Motor neuron (in vitro differentiated cells): ENCODE results near the gene CD47. TPM values are rescaled to one million over a fixed set of nuclear protein-coding genes. Genes with fewer than 3 reads are reported as not detected.

ENCODE experiments used
- ATAC-seq, 8 experiments: fragments of 200-7000 bp; cut with Tn5 transposase; replicated peaks in 6 of 8; 2 replicates each; pipeline ENCODE4 v1.8.0; 2021; ENCODE audit warnings: mild to moderate bottlenecking in 8 of 8, moderate library complexity in 8 of 8
- H3K27ac ChIP-seq, 2 donors: fragments of 250-450 bp; sonication (Bioruptor Pico); 2 replicates each; pipeline ENCODE4 v1.9.0; 2021; ENCODE audit warnings: antibody characterized with exemption in 2 of 2, mild to moderate bottlenecking in 2 of 2, moderate library complexity in 1 of 2
- H3K4me1 ChIP-seq, 2 donors: fragments of 250-450 bp; sonication (Bioruptor Pico); replicated peaks in 1 of 2; 2 replicates each; pipeline ENCODE4 v1.6.1; 2021; ENCODE audit warnings: antibody characterized with exemption in 2 of 2, mild to moderate bottlenecking in 2 of 2, moderate library complexity in 1 of 2
- H3K4me3 ChIP-seq, 5 donors: fragments of 250-450 bp; sonication (Bioruptor Pico); 2 replicates each; pipeline ENCODE4 v1.9.0; 2021; ENCODE audit warnings: antibody characterized with exemption in 5 of 5, mild to moderate bottlenecking in 5 of 5, moderate library complexity in 4 of 5
- WGBS, 10 experiments: fragments of 450-650 bp; shearing (Covaris generic); methylation state at CpG; one replicate each; pipeline ENCODE4 v1.0.0; 2022; 5-methylcytosine and 5-hydroxymethylcytosine counted together
- in situ Hi-C, 9 experiments: fragments of 400-800 bp; cut with MboI; loops; one replicate each; pipeline ENCODE4 v1.15.0; 2021; ENCODE audit warnings: low sequenced_read_pairs in 9 of 9, low pct_unique_long_range_greater_than_20kb in 2 of 9; ENCODE audit not compliant: unreplicated experiment in 9 of 9
- total RNA-seq, 8 experiments: library from RNA; unstranded; fragments of 300-600 nt; gene quantifications; 2 replicates each; pipeline versions ENCODE4 v1.2.3 to v1.2.4, GENCODE V29; 2022

Gene CD47
- total RNA-seq, 8 experiments from 2014 or later: 29.5 to 184 (median 77.9) TPM

- Histone ChIP-seq H3K4me1 (no peaks in the 10 kb centered on the region), H3K4me3 (no peak overlapping the region), H3K27ac (no peak overlapping the region)
- WGBS, 10 experiments: 60 to 100% (median 100%) methylated on average over 1 to 2 of the region's 2 CpGs; no CpG with 5 or more reads in 1 of the 10 experiments
- in situ Hi-C loops: no loop called here
- ATAC-seq: no peak
Measured at GRCh38 chr3:108076564-108076963, 14.3 kb downstream of the CD47 start.

GRCh38 chr3:108073764-108074431 lies 16.9 kb downstream of the CD47 start:
- WGBS, 10 experiments: 0 to 98% (median 75%) methylated on average over 1 to 4 of the region's 5 CpGs
- in situ Hi-C loops: no loop called here
- Histone ChIP-seq H3K4me1 (no peaks in the 10 kb centered on the region), H3K27ac (no peak overlapping the region), H3K4me3 (no peak overlapping the region)
- peak in 2 of 8 experiments; percentile 63 to 66 for ATAC-seq

- in situ Hi-C loops: no loop called here
- H3K4me3 ChIP-seq: no peak overlapping the region
- no peak overlapping the region for H3K27ac ChIP-seq
- H3K4me1 ChIP-seq: no peaks in the 10 kb centered on the region
- 43 to 100% (median 90%) methylated on average over 1 to 3 of the region's 3 CpGs; no CpG with 5 or more reads in 2 of the 10 experiments for WGBS, 10 experiments
- ATAC-seq: peak in 1 of 8 experiments; percentile 56
Measured at GRCh38 chr3:108071368-108071767, 19.5 kb downstream of the CD47 start.

GRCh38 chr3:108070356-108070755 lies 20.5 kb downstream of the CD47 start:
- no peak overlapping the region for H3K27ac ChIP-seq
- H3K4me3 ChIP-seq: no peak overlapping the region
- in situ Hi-C loops: no loop called here
- no peaks in the 10 kb centered on the region for H3K4me1 ChIP-seq
- 50 to 86% (median 79%) methylated on average over 2 to 6 of the region's 6 CpGs for WGBS, 10 experiments
- no peak for ATAC-seq

- 83 to 100% (median 85%) methylated on average over 1 of the region's 1 CpG; no CpG with 5 or more reads in 6 of the 10 experiments for WGBS, 10 experiments
- H3K4me1 ChIP-seq: no peaks in the 10 kb centered on the region
- H3K4me3 ChIP-seq: no peak overlapping the region
- no peak for ATAC-seq
- in situ Hi-C loops: no loop called here
- no peak overlapping the region for H3K27ac ChIP-seq
Measured at GRCh38 chr3:108067768-108068167, 23.1 kb downstream of the CD47 start.

- in situ Hi-C loops: no loop called here
- no peak for ATAC-seq
- no peaks in the 10 kb centered on the region for H3K4me1 ChIP-seq
- H3K27ac ChIP-seq: no peak overlapping the region
- no peak overlapping the region for H3K4me3 ChIP-seq
Measured at GRCh38 chr3:108065096-108065495, 25.7 kb downstream of the CD47 start.

GRCh38 chr3:108064293-108064887 lies 26.4 kb downstream of the CD47 start:
- H3K4me3 ChIP-seq: no peak overlapping the region
- in situ Hi-C loops: no loop called here
- H3K4me1 ChIP-seq: no peaks in the 10 kb centered on the region
- no peak overlapping the region for H3K27ac ChIP-seq
- WGBS, 10 experiments: 100% methylated on average over 1 of the region's 1 CpG; no CpG with 5 or more reads in 6 of the 10 experiments
- ATAC-seq: peak in 1 of 8 experiments; percentile 58

- in situ Hi-C loops: no loop called here
- no peak for ATAC-seq
Measured at GRCh38 chr3:108062051-108062450, 28.8 kb downstream of the CD47 start.

GRCh38 chr3:108060331-108060730 lies 30.5 kb downstream of the CD47 start:
- H3K4me3 ChIP-seq: no peak overlapping the region
- ATAC-seq: peak in 2 of 8 experiments; percentile 31 to 51
- WGBS, 10 experiments: 79 to 100% (median 93%) methylated on average over 1 to 3 of the region's 3 CpGs; no CpG with 5 or more reads in 2 of the 10 experiments
- no peaks in the 10 kb centered on the region for H3K4me1 ChIP-seq
- no peak overlapping the region for H3K27ac ChIP-seq
- in situ Hi-C loops: no loop called here

More at GRCh38 chr3:108062051-108062450, 28.8 kb downstream of the CD47 start:
- H3K27ac ChIP-seq: no peak overlapping the region
- WGBS, 10 experiments: 67 to 100% (median 100%) methylated on average over 1 of the region's 1 CpG; no CpG with 5 or more reads in 1 of the 10 experiments
- H3K4me3 ChIP-seq: no peak overlapping the region
- no peaks in the 10 kb centered on the region for H3K4me1 ChIP-seq

- WGBS, 10 experiments: 80 to 100% (median 100%) methylated on average over 1 to 3 of the region's 3 CpGs; no CpG with 5 or more reads in 1 of the 10 experiments
- in situ Hi-C loops: no loop called here
- ATAC-seq: no peak
- no peaks in the 10 kb centered on the region for H3K4me1 ChIP-seq
- H3K27ac ChIP-seq: no peak overlapping the region
- H3K4me3 ChIP-seq: no peak overlapping the region
Measured at GRCh38 chr3:108055931-108056330, 34.9 kb downstream of the CD47 start.

- in situ Hi-C loops: no loop called here
- no peak overlapping the region for H3K27ac ChIP-seq
- ATAC-seq: no peak
- no peak overlapping the region for H3K4me3 ChIP-seq
- H3K4me1 ChIP-seq: no peaks in the 10 kb centered on the region
- 75 to 100% (median 89%) methylated on average over 2 of the region's 2 CpGs for WGBS, 10 experiments
Measured at GRCh38 chr3:108054935-108055334, 35.9 kb downstream of the CD47 start.

- H3K4me1 ChIP-seq: no peaks in the 10 kb centered on the region
- H3K4me3 ChIP-seq: no peak overlapping the region
- in situ Hi-C loops: no loop called here
- no peak overlapping the region for H3K27ac ChIP-seq
- peak in 2 of 8 experiments; percentile 36 to 60 for ATAC-seq
- 80 to 100% (median 90%) methylated on average over 1 to 2 of the region's 2 CpGs; no CpG with 5 or more reads in 1 of the 10 experiments for WGBS, 10 experiments
Measured at GRCh38 chr3:108053483-108053882, 37.3 kb downstream of the CD47 start.

- no peak overlapping the region for H3K27ac ChIP-seq
- in situ Hi-C loops: no loop called here
- no peaks in the 10 kb centered on the region for H3K4me1 ChIP-seq
- ATAC-seq: peak in 1 of 8 experiments; percentile 25
- H3K4me3 ChIP-seq: no peak overlapping the region
- 0 to 100% (median 70%) methylated on average over 1 to 3 of the region's 3 CpGs; no CpG with 5 or more reads in 4 of the 10 experiments for WGBS, 10 experiments
Measured at GRCh38 chr3:108053067-108053466, 37.8 kb downstream of the CD47 start.
